Smooth muscle cell (in vitro differentiated cells): ENCODE measurements around the gene FDX2. TPM values are rescaled to one million over a fixed set of nuclear protein-coding genes. Genes with fewer than 3 reads are reported as not detected.

ENCODE experiments used
- DNase-seq: peaks from one replicate; lab custom pipeline; 2025; ENCODE audit not compliant: unreplicated experiment; lab: John Stamatoyannopoulos, UW
- H2AFZ ChIP-seq: fragments of 200-600 bp; sonication (generic); 2 replicates; pipeline ENCODE4 v1.6.0; 2016; ENCODE audit warnings: antibody characterized with exemption, low read depth, mild to moderate bottlenecking
- H3F3A ChIP-seq: fragments of 200-600 bp; sonication (generic); 2 replicates; pipeline ENCODE4 v1.6.0; 2017; ENCODE audit warnings: antibody characterized with exemption, low read depth
- H3K27ac ChIP-seq: fragments of 200-600 bp; sonication (generic); 2 replicates; pipeline ENCODE4 v1.5.1; 2016; ENCODE audit warnings: low read depth, mild to moderate bottlenecking
- H3K27me3 ChIP-seq: fragments of 200-600 bp; sonication (generic); 2 replicates; pipeline ENCODE4 v1.6.1; 2016; ENCODE audit warnings: low read depth, mild to moderate bottlenecking
- H3K36me3 ChIP-seq: fragments of 200-600 bp; sonication (generic); 2 replicates; pipeline ENCODE4 v1.5.1; 2016; ENCODE audit warnings: low read depth
- H3K4me1 ChIP-seq: fragments of 200-600 bp; sonication (generic); 2 replicates; pipeline ENCODE4 v1.5.1; 2016; ENCODE audit warnings: low read depth
- H3K4me2 ChIP-seq: fragments of 200-600 bp; sonication (generic); 2 replicates; pipeline ENCODE4 v1.6.0; 2016; ENCODE audit warnings: mild to moderate bottlenecking
- H3K4me3 ChIP-seq: fragments of 200-600 bp; sonication (generic); 2 replicates; pipeline ENCODE4 v1.5.1; 2016; ENCODE audit warnings: mild to moderate bottlenecking
- H3K79me2 ChIP-seq: fragments of 200-600 bp; sonication (generic); 2 replicates; pipeline ENCODE4 v1.6.0; 2016; ENCODE audit warnings: low read depth, mild to moderate bottlenecking
- H3K9ac ChIP-seq: fragments of 200-600 bp; sonication (generic); 2 replicates; pipeline ENCODE4 v1.6.0; 2016; ENCODE audit warnings: low read depth
- H3K9me3 ChIP-seq: fragments of 200-600 bp; sonication (generic); replicated peaks from 2 replicates; pipeline ENCODE4 v1.5.1; 2016; ENCODE audit warnings: low read depth
- H4K20me1 ChIP-seq: fragments of 200-600 bp; sonication (generic); 2 replicates; pipeline ENCODE4 v1.6.0; 2016; ENCODE audit warnings: low read depth
- CTCF ChIP-seq: fragments of 200-600 bp; sonication (generic); IDR thresholded peaks from 2 replicates; pipeline ENCODE4 v1.5.1; 2017; ENCODE audit warnings: borderline replicate concordance, mild to moderate bottlenecking, antibody characterized with exemption; ENCODE audit not compliant: insufficient read depth, poor library complexity, severe bottlenecking
- WGBS: methylation state at CpG from one replicate; pipeline ENCODE4 v1.1.7; 2016; ENCODE audit warnings: low lambda C conversion rate; 5-methylcytosine and 5-hydroxymethylcytosine counted together
- polyA plus RNA-seq: library from polyadenylated mRNA; unstranded; fragments of >200 nt; fragmentation: Nextera tagmentation; extraction: Ambion mirVana; gene quantifications from 2 replicates; pipeline ENCODE4 v1.2.1, GENCODE V29; 2016
- total RNA-seq: library from RNA; depleted of rRNA; stranded (reverse); fragments of >200 nt; gene quantifications from 2 replicates; pipeline ENCODE4 v1.2.3, GENCODE V29; 2014

FDX2 gene
- total and polyA plus RNA-seq, 2 experiments from 2014 or later: 15.3 to 39.1 TPM

- Histone ChIP-seq H4K20me1 (peaks cover 11% of the 10 kb centered on the region), H3K27ac (no peak overlapping the region), H3K27me3 (no peaks in the 10 kb centered on the region), H3K79me2 (no peaks in the 10 kb centered on the region), H2AFZ (no peak overlapping the region), H3K36me3 (no peaks in the 10 kb centered on the region), H3K9me3 (no peaks in the 10 kb centered on the region), H3F3A (peaks cover 7% of the 10 kb centered on the region), H3K9ac (no peak overlapping the region), H3K4me1 (no peaks in the 10 kb centered on the region), H3K4me2 (no peak overlapping the region), H3K4me3 (no peak overlapping the region)
- 97% methylated on average over 17 of the region's 19 CpGs for WGBS
- no peak for DNase-seq
- TF ChIP-seq CTCF: no peak
Measured at GRCh38 chr19:10321874-10322835, 6.3 kb upstream of the FDX2 start.

DNA sequence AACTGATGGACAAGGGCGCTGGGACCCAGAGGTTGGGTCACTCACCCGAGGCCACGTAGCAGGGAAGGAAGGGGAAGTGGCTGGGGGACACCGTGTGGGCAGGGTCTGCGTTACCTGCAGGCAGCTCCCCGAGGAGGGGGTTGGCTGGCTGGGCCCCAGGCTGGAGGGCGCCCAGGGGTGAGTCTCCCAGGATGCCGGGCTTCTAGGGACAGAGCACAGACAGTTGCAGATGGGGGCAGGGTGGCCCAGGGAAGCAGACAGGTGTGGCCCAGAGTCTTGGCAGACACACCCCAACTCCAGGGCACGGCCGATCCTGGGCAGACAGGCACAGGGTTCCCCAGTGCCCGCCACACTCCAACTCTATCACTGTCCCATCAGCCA is 5.6 kb upstream of the FDX2 start:
- Histone ChIP-seq H3K27ac (no peak overlapping the region), H3K4me2 (no peak overlapping the region), H2AFZ (no peak overlapping the region), H3K9ac (no peak overlapping the region), H3F3A (peaks cover 7% of the 10 kb centered on the region), H3K4me3 (no peak overlapping the region), H3K27me3 (no peaks in the 10 kb centered on the region), H3K4me1 (no peaks in the 10 kb centered on the region), H3K9me3 (no peaks in the 10 kb centered on the region), H3K36me3 (no peaks in the 10 kb centered on the region), H4K20me1 (peaks cover 6% of the 10 kb centered on the region), H3K79me2 (no peaks in the 10 kb centered on the region)
- WGBS: 99% methylated on average over 11 of the region's 11 CpGs
- TF ChIP-seq CTCF: no peak
- no peak for DNase-seq

- DNase-seq: no peak
- TF ChIP-seq CTCF: no peak
- Histone ChIP-seq H3K4me3 (no peak overlapping the region), H3F3A (peaks cover 7% of the 10 kb centered on the region), H2AFZ (no peak overlapping the region), H3K9ac (no peak overlapping the region), H3K27ac (no peak overlapping the region), H3K9me3 (no peaks in the 10 kb centered on the region), H3K36me3 (no peaks in the 10 kb centered on the region), H3K27me3 (no peaks in the 10 kb centered on the region), H3K79me2 (no peaks in the 10 kb centered on the region), H4K20me1 (peaks cover 2% of the 10 kb centered on the region), H3K4me2 (no peak overlapping the region), H3K4me1 (no peaks in the 10 kb centered on the region)
- 97% methylated on average over 28 of the region's 32 CpGs for WGBS
Measured at GRCh38 chr19:10320602-10321416, 5.0 kb upstream of the FDX2 start.
